SU-DHL-6 (cell line): ENCODE results near the gene NDUFS1.

Experiments
- H2AFZ ChIP-seq: fragments of 200-600 bp; sonication (generic); 2 replicates; pipeline ENCODE4 v1.6.1; 2014; ENCODE audit warnings: low read depth, mild to moderate bottlenecking, moderate library complexity, mixed read lengths, antibody characterized with exemption, low read length; ENCODE audit not compliant: severe bottlenecking
- H3F3A ChIP-seq: fragments of 200-600 bp; shearing (Covaris generic); 2 replicates; pipeline ENCODE4 v1.6.0; 2016; ENCODE audit warnings: antibody characterized with exemption, mild to moderate bottlenecking; ENCODE audit not compliant: insufficient read depth
- H3K27ac ChIP-seq: fragments of 200-600 bp; sonication (generic); 2 replicates; pipeline ENCODE4 v1.5.1; 2016; ENCODE audit warnings: low read depth, mild to moderate bottlenecking, low read length, moderate library complexity, mixed read lengths
- H3K27me3 ChIP-seq: fragments of 200-600 bp; sonication (generic), shearing (Covaris generic); 2 replicates; pipeline ENCODE4 v1.6.0; 2014; ENCODE audit warnings: mild to moderate bottlenecking, low read length
- H3K36me3 ChIP-seq: fragments of 200-600 bp; sonication (generic); 2 replicates; pipeline ENCODE4 v1.6.1; 2014; ENCODE audit warnings: mild to moderate bottlenecking, low read length, mixed read lengths
- H3K4me2 ChIP-seq: fragments of 300-600, 200-600 bp; shearing (Covaris generic), sonication (generic); 2 replicates; pipeline ENCODE4 v1.6.0; 2014; ENCODE audit warnings: low read length, low read depth, mild to moderate bottlenecking; ENCODE audit not compliant: poor library complexity, severe bottlenecking
- H3K4me3 ChIP-seq: fragments of 200-600 bp; sonication (generic); 2 replicates; pipeline ENCODE4 v1.5.1; 2014; ENCODE audit warnings: antibody characterized with exemption, low read length, mild to moderate bottlenecking, mixed read lengths; ENCODE audit not compliant: insufficient read depth, poor library complexity, severe bottlenecking
- H3K79me2 ChIP-seq: fragments of 200-600 bp; sonication (generic); 2 replicates; pipeline ENCODE4 v1.6.1; 2014; ENCODE audit warnings: mild to moderate bottlenecking, low read length, moderate library complexity; ENCODE audit not compliant: insufficient read depth
- H3K9ac ChIP-seq: fragments of 200-600 bp; sonication (generic); 2 replicates; pipeline ENCODE4 v1.7.0; 2014; ENCODE audit warnings: mild to moderate bottlenecking, low read length
- H3K9me2 ChIP-seq: fragments of 200-600 bp; sonication (generic); replicated peaks from 2 replicates; pipeline ENCODE4 v1.6.1; 2014; ENCODE audit warnings: low read length; ENCODE audit not compliant: insufficient read depth
- H3K9me3 ChIP-seq: fragments of 200-600 bp; sonication (generic); 2 replicates; pipeline ENCODE4 v1.6.1; 2014; ENCODE audit warnings: low read length, mixed read lengths; ENCODE audit not compliant: insufficient read depth
- H4K20me1 ChIP-seq: fragments of 200-600 bp; sonication (generic); 2 replicates; pipeline ENCODE4 v1.6.1; 2014; ENCODE audit warnings: low read depth, mild to moderate bottlenecking, antibody characterized with exemption, low read length, moderate library complexity, mixed read lengths
- CTCF ChIP-seq: fragments of 200-600 bp; sonication (generic); IDR thresholded peaks from one replicate; pipeline ENCODE4 v1.5.1; 2017; ENCODE audit warnings: antibody characterized with exemption, mild to moderate bottlenecking, low read length, moderate library complexity; ENCODE audit not compliant: insufficient read depth, poor library complexity, severe bottlenecking
- EZH2phosphoT487 ChIP-seq: fragments of 200-600 bp; sonication (generic), shearing (Covaris generic); conservative IDR thresholded peaks from 2 replicates; pipeline ENCODE4 v1.6.1; 2018; ENCODE audit warnings: mild to moderate bottlenecking, antibody characterized with exemption, low read length, moderate library complexity, mixed read lengths

Gene NDUFS1

GRCh38 chr2:206150631-206151030 is 8.6 kb downstream of the NDUFS1 start:
- Histone ChIP-seq H3K9me2 (no peaks in the 10 kb centered on the region), H4K20me1 (no peaks in the 10 kb centered on the region), H2AFZ (no peak overlapping the region), H3K79me2 (peaks cover 40% of the 10 kb centered on the region), H3K9me3 (no peaks in the 10 kb centered on the region), H3K4me2 (no peak overlapping the region), H3F3A (0 out of 2 replicates have a peak, but pooled peaks cover 7% of the 10 kb centered on the region), H3K4me3 (no peak overlapping the region), H3K9ac (no peak overlapping the region), H3K27ac (no peak overlapping the region), H3K36me3 (peaks cover 27% of the 10 kb centered on the region), H3K27me3 (no peaks in the 10 kb centered on the region)
- TF ChIP-seq CTCF = no peak
- no peak for TF ChIP-seq EZH2phosphoT487

DNA sequence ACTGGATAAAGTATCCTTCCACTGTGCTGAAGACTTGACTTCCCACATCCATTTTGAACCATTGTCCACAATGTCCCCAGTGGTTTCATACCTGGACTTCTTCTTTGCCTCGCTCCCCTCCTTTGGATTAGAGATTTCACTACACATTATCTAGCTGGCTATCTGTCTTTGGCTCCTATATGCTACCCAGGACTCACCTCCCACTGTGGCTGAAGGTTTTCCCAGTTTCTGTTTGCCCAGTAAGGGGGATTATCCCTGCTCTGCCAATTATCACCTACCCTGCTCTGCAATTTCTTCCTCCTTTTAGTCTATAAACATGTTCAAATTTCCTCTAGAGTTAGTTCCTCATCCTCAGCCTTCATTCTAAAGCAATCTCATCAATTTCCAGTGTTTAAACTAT is 9.1 kb downstream of the NDUFS1 start:
- H4K20me1 ChIP-seq = no peaks in the 10 kb centered on the region
- H3K4me3 ChIP-seq = no peak overlapping the region
- peaks cover 36% of the 10 kb centered on the region for H3K79me2 ChIP-seq
- no peaks in the 10 kb centered on the region for H3K27me3 ChIP-seq
- peaks cover 28% of the 10 kb centered on the region for H3K36me3 ChIP-seq
- no peak overlapping the region for H3K4me2 ChIP-seq
- no peaks in the 10 kb centered on the region for H3K9me3 ChIP-seq
- H3K27ac ChIP-seq = no peak overlapping the region
- TF ChIP-seq EZH2phosphoT487 (no peak), CTCF (no peak)
- no peak overlapping the region for H2AFZ ChIP-seq
- no peak overlapping the region for H3K9ac ChIP-seq
- H3K9me2 ChIP-seq = no peaks in the 10 kb centered on the region
- H3F3A ChIP-seq = 0 out of 2 replicates have a peak, but pooled peaks cover 7% of the 10 kb centered on the region

GRCh38 chr2:206149330-206149729 is 9.9 kb downstream of the NDUFS1 start:
- H3K9me3 ChIP-seq = no peaks in the 10 kb centered on the region
- no peaks in the 10 kb centered on the region for H4K20me1 ChIP-seq
- 0 out of 2 replicates have a peak, but pooled peaks cover 7% of the 10 kb centered on the region for H3F3A ChIP-seq
- no peaks in the 10 kb centered on the region for H3K9me2 ChIP-seq
- no peak overlapping the region for H3K4me3 ChIP-seq
- no peak overlapping the region for H3K9ac ChIP-seq
- no peak overlapping the region for H3K27ac ChIP-seq
- peaks cover 31% of the 10 kb centered on the region for H3K79me2 ChIP-seq
- H3K36me3 ChIP-seq = peaks cover 36% of the 10 kb centered on the region
- no peak overlapping the region for H3K4me2 ChIP-seq
- TF ChIP-seq EZH2phosphoT487 = no peak
- no peak for TF ChIP-seq CTCF
- no peak overlapping the region for H2AFZ ChIP-seq
- H3K27me3 ChIP-seq = no peaks in the 10 kb centered on the region

DNA sequence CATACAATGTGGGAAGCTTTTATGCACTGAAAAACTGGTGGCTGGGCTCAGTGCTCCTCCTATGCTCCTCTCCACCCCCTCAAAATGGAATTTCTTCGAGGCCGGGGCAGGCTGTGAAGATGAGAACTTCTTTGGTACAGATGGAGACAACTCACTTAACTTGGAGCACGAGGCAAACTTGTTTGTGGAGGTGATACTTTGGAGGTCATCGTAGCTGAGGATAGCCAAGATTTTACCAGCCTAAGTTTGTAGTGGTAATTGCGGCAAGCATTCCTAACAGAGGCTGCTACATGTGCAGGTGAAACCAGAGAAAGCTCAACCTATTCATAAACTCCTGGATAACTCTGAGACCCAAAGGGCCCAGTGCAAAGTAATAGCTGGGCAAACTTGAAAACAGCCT is 13.6 kb downstream of the NDUFS1 start:
- no peak overlapping the region for H3K4me2 ChIP-seq
- H3K4me3 ChIP-seq = no peak overlapping the region
- no peaks in the 10 kb centered on the region for H3K27me3 ChIP-seq
- no peaks in the 10 kb centered on the region for H4K20me1 ChIP-seq
- no peak overlapping the region for H3K9ac ChIP-seq
- H3K36me3 ChIP-seq = peaks cover 52% of the 10 kb centered on the region
- no peaks in the 10 kb centered on the region for H3K9me2 ChIP-seq
- 0 out of 2 replicates have a peak, but pooled peaks cover 3% of the 10 kb centered on the region for H3F3A ChIP-seq
- TF ChIP-seq EZH2phosphoT487 (no peak), CTCF (no peak)
- H2AFZ ChIP-seq = no peak overlapping the region
- H3K9me3 ChIP-seq = no peaks in the 10 kb centered on the region
- no peaks in the 10 kb centered on the region for H3K79me2 ChIP-seq
- H3K27ac ChIP-seq = no peak overlapping the region
